Sigmoid colon (tissue), 4 donors: ENCODE data around the gene MYO7A.

Source experiments
- CTCF ChIP-seq, 4 experiments: fragments of 450-650 bp in 3 of 4; fragments of 200-600 bp in 1 of 4; IDR thresholded peaks; one replicate each; pipeline ENCODE4 v1.5.1; 2016 to 2019; ENCODE audit warnings: antibody characterized with exemption in 4 of 4, mild to moderate bottlenecking in 3 of 4, moderate library complexity in 2 of 4
- EP300 ChIP-seq, 4 donors: sonication (generic); formaldehyde crosslinking; IDR thresholded peaks; one replicate each; pipeline ENCODE4 v1.6.1; 2017; ENCODE audit warnings: antibody characterized with exemption in 4 of 4
- POLR2AphosphoS5 ChIP-seq, 4 donors: sonication (generic); formaldehyde crosslinking; IDR thresholded peaks; one replicate each; pipeline ENCODE4 v1.6.1; 2017; ENCODE audit warnings: antibody characterized with exemption in 4 of 4

DNA sequence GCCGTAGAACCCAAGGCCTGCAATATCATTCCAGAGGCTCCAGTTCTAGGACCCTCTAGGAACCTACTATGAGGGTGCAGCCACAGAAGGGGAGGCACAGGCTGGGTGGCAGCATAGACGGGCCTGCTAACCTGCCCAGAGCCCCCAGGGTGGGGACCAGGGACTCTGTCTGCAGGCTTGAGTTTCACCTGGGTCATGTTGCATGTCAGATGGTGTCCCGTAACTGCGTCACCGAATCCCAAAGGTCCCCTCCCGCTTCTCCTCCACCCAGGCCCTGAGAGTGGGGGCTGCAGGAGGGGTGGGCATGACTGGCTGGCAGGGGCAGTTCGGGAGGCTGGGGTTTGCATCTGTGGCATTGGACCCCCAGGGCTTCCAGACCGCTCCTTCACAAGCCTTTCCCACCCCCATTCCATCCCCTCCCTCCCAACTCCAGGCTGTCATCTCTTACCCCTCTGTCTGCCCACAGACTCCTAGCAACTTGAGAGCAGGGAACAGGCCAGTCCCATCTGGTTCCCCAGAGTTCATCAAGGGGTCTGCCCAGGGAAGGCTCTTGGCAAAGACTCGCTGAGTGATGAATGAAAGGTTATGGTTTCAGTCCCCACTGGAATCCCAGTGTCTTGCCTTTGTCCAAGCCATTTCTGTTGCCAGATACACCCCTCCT is 16.3 kb downstream of the MYO7A start:
- TF ChIP-seq CTCF (IDR thresholded peaks at IDR 0.05) (no peak), POLR2AphosphoS5 (IDR thresholded peaks at IDR 0.05) (no peak), EP300 (IDR thresholded peaks at IDR 0.05) (no peak)
